HepG2 (cell line): ENCODE results near the gene POLA2. TPM values are rescaled to one million over a fixed set of nuclear protein-coding genes. Genes with fewer than 3 reads are reported as not detected.

Experiments
- CCDC6 ChIP-seq: sonication (generic); formaldehyde crosslinking; IDR thresholded peaks from 2 replicates; pipeline ENCODE4 v1.8.1; 2022; ENCODE audit warnings: mild to moderate bottlenecking, missing genetic modification reagents, moderate library complexity
- GATAD2A ChIP-seq: IDR thresholded peaks from 2 replicates; pipeline ENCODE4 v1.6.1; 2016
- KMT2B ChIP-seq: IDR thresholded peaks from 2 replicates; pipeline ENCODE4 v1.6.1; 2016; ENCODE audit warnings: missing genetic modification reagents, missing compliant biosample characterization
- MTA3 ChIP-seq: sonication (generic); formaldehyde crosslinking; IDR thresholded peaks from 2 replicates; pipeline ENCODE4 v1.4.0; 2020; ENCODE audit warnings: missing genetic modification reagents
- RARA ChIP-seq: IDR thresholded peaks from 2 replicates; pipeline ENCODE4 v1.6.1; 2016; ENCODE audit warnings: missing genetic modification reagents, missing compliant biosample characterization
- SETDB1 ChIP-seq: sonication (generic); formaldehyde crosslinking; IDR thresholded peaks from 2 replicates; pipeline ENCODE4 v1.5.1; 2020; ENCODE audit warnings: missing genetic modification reagents, mild to moderate bottlenecking, borderline replicate concordance
- SOX13 ChIP-seq, 3 experiments: fragments of 450-650 bp in 1 of 3; sonication (generic) in 1 of 3; formaldehyde crosslinking in 1 of 3; IDR thresholded peaks in 2 of 3; conservative IDR thresholded peaks in 1 of 3; 2 replicates each; pipeline versions ENCODE4 v1.5.0 to v1.6.1; 2016 to 2020; ENCODE audit warnings: antibody characterized with exemption in 1 of 3, mild to moderate bottlenecking in 1 of 3, missing compliant biosample characterization in 1 of 3, missing genetic modification reagents in 1 of 3, moderate library complexity in 1 of 3
- ZBTB7A ChIP-seq: sonication (generic); formaldehyde crosslinking; IDR thresholded peaks from 2 replicates; pipeline ENCODE4 v1.8.0; 2022; ENCODE audit warnings: mild to moderate bottlenecking, missing genetic modification reagents
- ZNF746 ChIP-seq: sonication (generic); formaldehyde crosslinking; IDR thresholded peaks from 2 replicates; pipeline ENCODE4 v1.8.0; 2022; ENCODE audit warnings: mild to moderate bottlenecking, missing genetic modification reagents
- ZNF772 ChIP-seq: sonication (generic); formaldehyde crosslinking; IDR thresholded peaks from 2 replicates; pipeline ENCODE4 v1.5.0; 2020; ENCODE audit warnings: mild to moderate bottlenecking, missing genetic modification reagents
- ZNF781 ChIP-seq: sonication (generic); formaldehyde crosslinking; IDR thresholded peaks from 2 replicates; pipeline ENCODE4 v1.5.1; 2020; ENCODE audit warnings: borderline replicate concordance, mild to moderate bottlenecking, missing genetic modification reagents; ENCODE audit errors: not compliant biosample characterization
- polyA plus RNA-seq, 8 experiments: library from polyadenylated mRNA; depleted of rRNA in 3 of 8; stranded (reverse) in 7 of 8; unstranded in 1 of 8; fragments of >200 nt; fragmentation: Illumina TruSeq in 4 of 8; extraction: Trizol in 4 of 8; gene quantifications; 2 replicates each; pipeline versions ENCODE4 v1.2.1 to v1.2.3, GENCODE V29; 2011 to 2016; ENCODE audit warnings: low read depth in 4 of 8, missing spikeins in 1 of 8, mixed read lengths in 1 of 8; ENCODE audit not compliant: insufficient read depth in 1 of 8
- total RNA-seq, 5 experiments: library from RNA; depleted of rRNA; stranded (reverse); fragments of >200 nt; fragmentation: Illumina TruSeq; extraction: Trizol; gene quantifications; 2 replicates each; pipeline ENCODE4 v1.2.3, GENCODE V29; 2016; ENCODE audit warnings: low read depth in 1 of 5
- TF ChIP-seq, protein P1 (sequence below), 2 experiments: sonication (generic) in 1 of 2; formaldehyde crosslinking in 1 of 2; IDR thresholded peaks; 2 replicates each; pipeline versions ENCODE4 v1.6.1 to v1.9.0; 2014 to 2022; ENCODE audit warnings: antibody characterized with exemption in 1 of 2, borderline replicate concordance in 1 of 2, inconsistent platforms in 1 of 2, low read depth in 1 of 2, missing genetic modification reagents in 1 of 2
- TF ChIP-seq, protein P2 (sequence below): sonication (generic); formaldehyde crosslinking; IDR thresholded peaks from 2 replicates; pipeline ENCODE4 v1.4.0; 2020; ENCODE audit warnings: mild to moderate bottlenecking, missing genetic modification reagents
- TF ChIP-seq, protein P3 (sequence below): sonication (generic); formaldehyde crosslinking; IDR thresholded peaks from 2 replicates; pipeline ENCODE4 v1.5.0; 2020; ENCODE audit warnings: mild to moderate bottlenecking, low read depth, missing genetic modification reagents, borderline replicate concordance
- TF ChIP-seq, protein P4 (sequence below): IDR thresholded peaks from 2 replicates; pipeline ENCODE4 v1.6.1; 2016; ENCODE audit warnings: missing compliant biosample characterization, missing genetic modification reagents, borderline replicate concordance
- TF ChIP-seq, protein P5 (sequence below): sonication (generic); formaldehyde crosslinking; IDR thresholded peaks from 2 replicates; pipeline ENCODE4 v1.9.0; 2022; ENCODE audit warnings: low read depth, missing genetic modification reagents

Gene POLA2
- total and polyA plus RNA-seq, 2 of the 13 experiments (the other 11 are each of a cell fraction or from before 2014, with no cell fraction given), result 9.7 to 15.6 TPM

DNA sequence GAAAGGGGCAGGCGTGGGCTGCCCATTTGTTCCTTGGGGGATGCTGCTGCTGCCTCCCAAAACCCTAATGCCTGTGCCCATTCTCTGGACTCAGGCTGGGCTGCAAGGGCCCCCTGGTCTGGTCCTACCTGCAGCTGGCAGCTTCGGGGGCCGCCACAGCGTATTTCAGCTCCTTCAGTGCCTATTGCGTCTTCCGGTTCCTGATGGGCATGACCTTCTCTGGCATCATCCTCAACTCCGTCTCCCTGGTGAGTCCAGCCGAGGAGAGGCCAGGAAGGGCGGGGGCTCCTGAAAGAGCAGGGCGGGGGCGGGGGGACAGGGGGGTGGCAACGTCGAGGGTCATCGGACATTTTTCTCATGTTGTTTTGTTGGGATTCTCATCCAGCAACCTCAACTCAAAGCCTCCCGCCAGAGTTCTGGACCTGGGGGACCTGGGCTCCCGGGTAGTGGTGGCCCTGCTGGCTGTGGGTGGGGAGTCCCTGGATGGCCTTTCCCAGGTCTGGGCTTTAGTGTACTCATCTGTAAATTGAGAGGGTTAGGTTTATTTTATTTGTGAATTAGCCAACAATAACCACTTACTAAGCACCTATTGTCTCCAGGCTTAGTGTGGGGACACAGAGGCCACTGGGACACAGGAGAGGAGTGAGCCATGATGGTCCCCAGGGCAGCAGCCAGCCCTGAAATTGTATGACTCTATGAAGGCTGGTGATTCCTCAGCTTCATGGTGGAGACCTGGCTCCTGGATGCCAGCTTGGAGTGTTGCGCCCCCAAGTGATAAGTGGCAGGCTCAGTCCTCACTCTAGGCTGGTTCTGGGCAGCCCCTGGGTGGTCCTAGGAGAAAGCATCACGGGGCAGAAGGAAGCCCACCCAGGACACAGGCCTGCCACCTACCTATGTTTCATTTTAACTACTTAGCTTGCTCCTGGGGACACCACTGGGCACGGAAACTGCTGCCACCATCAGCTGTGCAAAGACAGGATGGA, 44.0 kb upstream of the POLA2 start (continued):
- TF ChIP-seq, protein P1, sequence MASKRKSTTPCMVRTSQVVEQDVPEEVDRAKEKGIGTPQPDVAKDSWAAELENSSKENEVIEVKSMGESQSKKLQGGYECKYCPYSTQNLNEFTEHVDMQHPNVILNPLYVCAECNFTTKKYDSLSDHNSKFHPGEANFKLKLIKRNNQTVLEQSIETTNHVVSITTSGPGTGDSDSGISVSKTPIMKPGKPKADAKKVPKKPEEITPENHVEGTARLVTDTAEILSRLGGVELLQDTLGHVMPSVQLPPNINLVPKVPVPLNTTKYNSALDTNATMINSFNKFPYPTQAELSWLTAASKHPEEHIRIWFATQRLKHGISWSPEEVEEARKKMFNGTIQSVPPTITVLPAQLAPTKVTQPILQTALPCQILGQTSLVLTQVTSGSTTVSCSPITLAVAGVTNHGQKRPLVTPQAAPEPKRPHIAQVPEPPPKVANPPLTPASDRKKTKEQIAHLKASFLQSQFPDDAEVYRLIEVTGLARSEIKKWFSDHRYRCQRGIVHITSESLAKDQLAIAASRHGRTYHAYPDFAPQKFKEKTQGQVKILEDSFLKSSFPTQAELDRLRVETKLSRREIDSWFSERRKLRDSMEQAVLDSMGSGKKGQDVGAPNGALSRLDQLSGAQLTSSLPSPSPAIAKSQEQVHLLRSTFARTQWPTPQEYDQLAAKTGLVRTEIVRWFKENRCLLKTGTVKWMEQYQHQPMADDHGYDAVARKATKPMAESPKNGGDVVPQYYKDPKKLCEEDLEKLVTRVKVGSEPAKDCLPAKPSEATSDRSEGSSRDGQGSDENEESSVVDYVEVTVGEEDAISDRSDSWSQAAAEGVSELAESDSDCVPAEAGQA (IDR thresholded peaks at IDR 0.05; ENCODE audit: low read depth), result no peak
- TF ChIP-seq, protein P1 (CRISPR knock-in tag; IDR thresholded peaks at IDR 0.05; ENCODE audit: borderline replicate concordance), result no peak
- TF ChIP-seq MTA3 (CRISPR knock-in tag) (no peak), ZNF772 (CRISPR knock-in tag) (no peak), ZNF781 (CRISPR knock-in tag) (no peak), CCDC6 (CRISPR knock-in tag) (no peak), SETDB1 (no peak), ZBTB7A (no peak), GATAD2A (CRISPR knock-in tag) (no peak), KMT2B (CRISPR knock-in tag) (no peak), SOX13 (IDR thresholded peaks at IDR 0.05) (no peak), SOX13 (CRISPR knock-in tag; conservative IDR thresholded peaks at IDR 0.05 in 1 of 2, IDR thresholded peaks at IDR 0.05 in 1 of 2) (no peak), RARA (CRISPR knock-in tag) (no peak), ZNF746 (CRISPR knock-in tag) (no peak)
- TF ChIP-seq, protein P2, sequence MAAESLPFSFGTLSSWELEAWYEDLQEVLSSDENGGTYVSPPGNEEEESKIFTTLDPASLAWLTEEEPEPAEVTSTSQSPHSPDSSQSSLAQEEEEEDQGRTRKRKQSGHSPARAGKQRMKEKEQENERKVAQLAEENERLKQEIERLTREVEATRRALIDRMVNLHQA (CRISPR knock-in tag), result no peak
- TF ChIP-seq, protein P3, sequence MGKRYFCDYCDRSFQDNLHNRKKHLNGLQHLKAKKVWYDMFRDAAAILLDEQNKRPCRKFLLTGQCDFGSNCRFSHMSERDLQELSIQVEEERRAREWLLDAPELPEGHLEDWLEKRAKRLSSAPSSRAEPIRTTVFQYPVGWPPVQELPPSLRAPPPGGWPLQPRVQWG (CRISPR knock-in tag), result no peak
- TF ChIP-seq, protein P4, sequence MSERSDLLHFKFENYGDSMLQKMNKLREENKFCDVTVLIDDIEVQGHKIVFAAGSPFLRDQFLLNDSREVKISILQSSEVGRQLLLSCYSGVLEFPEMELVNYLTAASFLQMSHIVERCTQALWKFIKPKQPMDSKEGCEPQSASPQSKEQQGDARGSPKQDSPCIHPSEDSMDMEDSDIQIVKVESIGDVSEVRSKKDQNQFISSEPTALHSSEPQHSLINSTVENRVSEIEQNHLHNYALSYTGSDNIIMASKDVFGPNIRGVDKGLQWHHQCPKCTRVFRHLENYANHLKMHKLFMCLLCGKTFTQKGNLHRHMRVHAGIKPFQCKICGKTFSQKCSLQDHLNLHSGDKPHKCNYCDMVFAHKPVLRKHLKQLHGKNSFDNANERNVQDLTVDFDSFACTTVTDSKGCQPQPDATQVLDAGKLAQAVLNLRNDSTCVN, result no peak
- TF ChIP-seq, protein P5, sequence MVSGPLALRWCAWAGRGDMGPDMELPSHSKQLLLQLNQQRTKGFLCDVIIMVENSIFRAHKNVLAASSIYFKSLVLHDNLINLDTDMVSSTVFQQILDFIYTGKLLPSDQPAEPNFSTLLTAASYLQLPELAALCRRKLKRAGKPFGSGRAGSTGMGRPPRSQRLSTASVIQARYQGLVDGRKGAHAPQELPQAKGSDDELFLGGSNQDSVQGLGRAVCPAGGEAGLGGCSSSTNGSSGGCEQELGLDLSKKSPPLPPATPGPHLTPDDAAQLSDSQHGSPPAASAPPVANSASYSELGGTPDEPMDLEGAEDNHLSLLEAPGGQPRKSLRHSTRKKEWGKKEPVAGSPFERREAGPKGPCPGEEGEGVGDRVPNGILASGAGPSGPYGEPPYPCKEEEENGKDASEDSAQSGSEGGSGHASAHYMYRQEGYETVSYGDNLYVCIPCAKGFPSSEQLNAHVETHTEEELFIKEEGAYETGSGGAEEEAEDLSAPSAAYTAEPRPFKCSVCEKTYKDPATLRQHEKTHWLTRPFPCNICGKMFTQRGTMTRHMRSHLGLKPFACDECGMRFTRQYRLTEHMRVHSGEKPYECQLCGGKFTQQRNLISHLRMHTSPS (CRISPR knock-in tag), result no peak
